ENCODE results near the gene MGRN1.
A peak's percentile ranks its signal among the peaks of the same experiment; 100 is the strongest.

Gene MGRN1

DNA sequence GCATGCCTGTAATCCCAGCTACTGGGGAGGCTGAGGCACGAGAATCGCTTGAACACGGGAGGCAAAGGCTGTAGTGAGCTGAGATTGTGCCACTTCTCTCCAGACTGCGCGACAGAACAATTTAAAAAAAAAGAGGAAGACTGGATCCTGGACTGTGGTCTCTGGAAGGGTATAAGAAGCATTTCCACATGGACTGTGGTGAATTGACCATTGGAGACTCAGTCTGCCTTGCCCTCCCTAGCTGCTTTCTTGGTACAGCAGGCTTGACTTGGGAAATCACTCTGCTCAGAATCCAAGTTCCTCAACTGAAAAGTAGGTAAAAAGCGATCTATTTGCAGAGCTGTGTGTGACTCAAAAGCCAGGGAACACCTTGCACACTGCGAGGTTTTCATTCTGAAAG, 1.0 kb upstream of the MGRN1 start:
- DNase-seq (ENCODE audit: low read depth in 2 of 3, low spot score in 1 of 3) = no peak

- peak; percentile 54 to 79 (median 57) for DNase-seq (ENCODE audit: low read depth in 2 of 3, low spot score in 1 of 3)
Observed at GRCh38 chr16:4624827-4625559, 367 bp downstream of the MGRN1 start.

GRCh38 chr16:4625560-4626159, 1.0 kb downstream of the MGRN1 start:
- no peak for DNase-seq (ENCODE audit: low read depth in 2 of 3, low spot score in 1 of 3)

DNA sequence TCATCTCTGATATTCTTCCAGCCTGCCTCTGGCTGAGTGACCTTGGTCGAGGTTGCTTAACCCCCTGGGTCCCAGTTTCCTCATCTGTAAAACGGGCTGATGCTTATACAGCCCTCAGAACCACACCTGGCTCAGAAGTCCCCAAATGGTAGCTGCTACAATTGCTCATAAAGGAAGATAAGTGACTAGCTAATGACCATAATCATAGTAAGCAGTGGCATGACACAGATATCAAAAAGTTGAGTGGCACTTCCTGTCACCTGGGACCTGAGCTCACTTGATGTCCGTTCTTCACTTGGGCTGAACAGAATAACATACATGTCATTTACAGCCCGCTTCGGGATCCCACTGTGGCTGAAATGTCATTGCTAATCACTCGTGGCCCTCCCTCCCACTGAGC, 1.8 kb downstream of the MGRN1 start:
- DNase-seq (ENCODE audit: low read depth in 2 of 3, low spot score in 1 of 3) = no peak

- no peak for DNase-seq (ENCODE audit: low read depth in 2 of 3, low spot score in 1 of 3)
Observed at GRCh38 chr16:4628283-4628682, 3.7 kb downstream of the MGRN1 start.

- DNase-seq (ENCODE audit: low read depth in 2 of 3, low spot score in 1 of 3) = no peak
Observed at GRCh38 chr16:4631444-4631843, 6.8 kb downstream of the MGRN1 start.

DNA sequence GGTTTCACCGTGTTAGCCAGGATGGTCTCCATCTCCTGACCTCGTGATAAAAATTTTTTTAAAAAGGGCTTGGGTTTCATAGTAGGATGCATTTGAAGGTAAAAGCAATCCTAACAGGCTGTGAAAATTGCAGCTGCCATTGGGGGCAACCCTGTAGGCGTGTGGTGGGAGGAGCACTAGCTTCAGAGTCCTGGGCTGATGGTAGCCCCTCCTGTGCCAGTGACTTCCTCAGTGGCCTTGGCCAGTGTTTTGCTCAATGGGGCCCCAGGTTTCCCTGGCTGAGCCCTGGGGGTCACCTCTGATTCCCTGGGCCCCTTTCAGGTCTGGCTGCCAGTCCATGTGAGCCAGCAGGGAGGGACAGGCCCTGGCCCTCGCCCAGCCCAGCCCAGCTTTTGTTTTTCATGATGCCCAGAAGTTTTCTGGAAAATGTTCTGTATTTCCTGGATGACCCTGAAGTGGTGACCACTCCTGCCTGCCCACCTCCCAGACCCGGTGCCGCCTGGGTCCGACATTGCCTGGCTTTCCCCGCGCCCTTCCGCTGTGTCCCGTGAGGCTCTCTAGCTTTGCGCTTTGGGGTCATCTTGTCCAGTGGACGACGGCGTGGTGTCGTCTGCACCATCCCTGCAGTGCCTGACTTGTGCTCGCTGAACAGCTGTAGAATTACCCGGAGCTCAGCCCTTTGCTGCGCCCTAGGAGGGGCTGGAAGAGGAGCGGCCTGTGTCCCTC, 9.4 kb downstream of the MGRN1 start:
- no peak for DNase-seq (ENCODE audit: low read depth in 2 of 3, low spot score in 1 of 3)

- DNase-seq (ENCODE audit: low read depth in 2 of 3, low spot score in 1 of 3) = no peak
Observed at GRCh38 chr16:4634768-4635167, 10.1 kb downstream of the MGRN1 start.

DNA sequence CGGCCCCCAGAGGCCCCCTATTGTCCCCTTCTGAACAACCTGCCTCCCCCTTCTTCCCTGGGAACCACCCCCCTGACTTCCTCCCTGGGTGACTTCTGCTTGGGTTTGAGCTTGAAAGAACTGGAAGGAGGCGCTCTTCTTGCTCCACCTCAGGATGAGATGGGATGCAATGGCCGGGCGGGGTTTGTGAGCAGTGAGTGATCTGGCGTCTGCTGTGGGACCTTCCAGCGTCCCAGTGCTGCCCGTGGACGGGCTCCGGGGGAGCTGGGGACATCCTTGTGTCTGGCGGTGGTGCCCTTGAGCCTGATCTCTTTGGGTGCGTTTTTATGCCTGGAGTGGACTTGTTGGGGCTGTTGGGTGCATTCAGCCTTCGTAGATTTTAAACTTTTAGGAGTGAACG, 11.6 kb downstream of the MGRN1 start:
- DNase-seq (ENCODE audit: low read depth in 2 of 3, low spot score in 1 of 3) = no peak

- DNase-seq (ENCODE audit: low read depth in 2 of 3, low spot score in 1 of 3) = no peak
Observed at GRCh38 chr16:4637501-4638166, 13.0 kb downstream of the MGRN1 start.

- no peak for DNase-seq (ENCODE audit: low read depth in 2 of 3, low spot score in 1 of 3)
Observed at GRCh38 chr16:4639899-4640509, 15.4 kb downstream of the MGRN1 start.

DNA sequence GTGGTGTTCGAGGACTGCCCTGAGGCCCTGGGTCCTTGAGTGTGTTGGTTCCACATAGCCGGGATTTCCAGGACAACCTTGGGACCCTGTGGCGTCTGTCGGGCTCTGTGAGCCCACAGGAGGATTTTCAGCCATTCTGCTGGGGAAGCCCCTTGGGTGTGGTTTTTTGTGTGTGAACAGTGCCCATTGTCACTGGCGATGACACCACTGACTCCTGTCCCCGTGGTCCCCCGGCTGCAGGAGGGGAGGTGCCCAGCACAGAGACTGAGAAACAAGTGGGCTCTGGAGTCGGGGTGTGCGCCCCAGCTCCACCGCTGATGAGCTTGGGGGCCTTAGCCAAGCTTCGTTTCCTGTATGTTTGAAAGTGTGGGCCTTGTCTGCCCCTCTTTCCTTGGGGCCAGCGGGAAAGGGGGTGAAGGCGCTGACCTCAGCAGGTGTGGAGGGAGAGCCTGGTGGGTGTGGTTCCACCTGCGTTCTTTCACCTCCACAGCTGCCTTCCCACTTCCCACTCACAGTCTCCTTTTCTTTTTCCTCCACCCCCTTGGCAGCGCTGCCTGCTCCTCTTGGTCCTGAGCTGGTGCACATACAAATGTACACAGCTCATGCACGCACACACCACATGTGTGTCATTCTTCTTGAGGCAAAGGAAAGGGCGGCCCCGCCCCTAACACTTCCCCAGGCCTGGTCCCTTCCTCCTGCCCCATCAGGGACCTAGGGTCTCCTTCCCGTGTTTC, 16.1 kb downstream of the MGRN1 start:
- DNase-seq (ENCODE audit: low read depth in 2 of 3, low spot score in 1 of 3) = no peak

DNA sequence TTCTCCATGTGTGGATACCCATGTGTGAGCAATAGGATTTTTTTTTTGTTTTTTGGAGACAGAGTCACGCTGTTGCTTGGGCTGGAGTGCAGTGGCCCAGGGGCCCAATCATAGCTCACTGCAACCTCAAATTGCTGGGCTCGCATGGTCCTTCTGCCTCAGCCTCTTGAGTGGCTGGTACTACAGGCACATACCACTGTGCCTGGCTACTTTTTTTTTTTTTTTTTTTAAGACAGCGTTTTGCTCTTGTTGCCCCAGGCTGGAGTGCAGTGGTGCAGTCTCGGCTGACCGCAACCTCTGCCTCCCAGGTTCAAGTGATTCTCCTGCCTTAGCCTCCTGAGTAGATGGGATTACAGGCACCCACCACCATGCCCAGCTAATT, 16.7 kb downstream of the MGRN1 start:
- no peak for DNase-seq (ENCODE audit: low read depth in 2 of 3, low spot score in 1 of 3)

DNA sequence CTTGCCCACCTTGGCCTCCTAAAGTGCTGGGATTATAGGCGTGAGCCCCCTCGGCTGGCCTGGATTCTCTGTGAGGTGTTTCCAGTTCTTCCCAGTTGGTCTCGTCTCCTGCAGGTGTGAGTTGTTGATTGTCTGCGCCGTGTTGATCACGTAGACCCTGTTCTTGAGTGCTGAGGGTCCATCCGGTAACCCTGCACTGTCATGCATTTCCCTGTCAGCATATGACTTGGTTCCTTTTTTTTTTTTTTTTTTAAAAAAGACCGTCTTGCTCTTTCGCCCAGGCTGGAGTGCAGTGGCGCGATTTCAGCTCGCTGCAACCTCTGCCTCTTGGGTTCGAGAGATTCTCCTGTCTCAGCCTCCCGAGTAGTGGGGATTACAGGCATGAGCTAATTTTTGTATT, 17.3 kb downstream of the MGRN1 start:
- DNase-seq (ENCODE audit: low read depth in 2 of 3, low spot score in 1 of 3) = no peak

DNA sequence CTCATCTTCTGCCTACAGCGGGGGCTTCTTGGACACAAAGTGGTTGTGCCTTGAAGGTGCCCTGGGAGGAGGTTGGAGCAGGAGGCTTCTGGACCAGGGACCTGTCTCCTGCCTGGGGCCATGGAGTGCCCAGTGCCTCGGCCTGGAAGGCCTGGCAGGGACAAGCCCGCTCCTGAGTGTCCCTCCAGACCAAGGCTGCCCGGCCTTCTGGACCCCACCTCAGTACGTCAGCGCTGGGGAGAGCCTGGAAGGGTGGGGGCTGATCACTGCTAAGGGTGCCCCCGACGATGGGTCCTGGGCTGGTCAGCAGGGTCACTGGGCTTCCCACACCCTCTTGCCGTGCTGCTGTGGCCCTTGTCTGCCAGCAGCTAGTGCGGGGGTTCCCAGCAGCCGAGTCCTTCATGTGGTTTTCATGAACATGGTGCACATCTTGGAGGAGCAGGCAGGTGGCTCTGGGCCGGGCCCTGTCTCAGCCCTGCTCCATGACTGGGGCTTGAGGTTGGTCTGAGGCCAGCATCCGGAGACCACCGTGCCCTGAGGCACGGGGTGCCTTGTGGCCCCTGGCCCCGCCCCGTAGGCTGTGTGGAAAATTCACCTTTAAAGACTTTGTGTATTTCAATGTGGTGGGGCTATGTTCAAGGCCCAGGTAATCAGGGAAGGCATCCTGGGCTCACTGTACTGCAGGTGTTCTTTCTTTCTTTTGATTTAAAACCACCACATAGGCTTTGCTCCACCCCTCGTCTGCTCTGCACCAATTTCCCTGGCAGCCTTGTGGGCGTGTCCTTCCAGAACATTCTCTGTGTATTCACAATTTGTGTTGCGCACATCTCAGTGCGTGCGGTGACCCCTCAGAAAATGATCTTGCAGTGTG, 22.4 kb downstream of the MGRN1 start:
- no peak for DNase-seq (ENCODE audit: low read depth in 2 of 3, low spot score in 1 of 3)

- DNase-seq (ENCODE audit: low read depth in 2 of 3, low spot score in 1 of 3) = no peak
Observed at GRCh38 chr16:4647644-4647980, 23.0 kb downstream of the MGRN1 start.

- no peak for DNase-seq (ENCODE audit: low read depth in 2 of 3, low spot score in 1 of 3)
Observed at GRCh38 chr16:4648917-4649316, 24.3 kb downstream of the MGRN1 start.

- DNase-seq (ENCODE audit: low read depth in 2 of 3, low spot score in 1 of 3) = no peak
Observed at GRCh38 chr16:4649744-4650442, 25.3 kb downstream of the MGRN1 start.

DNA sequence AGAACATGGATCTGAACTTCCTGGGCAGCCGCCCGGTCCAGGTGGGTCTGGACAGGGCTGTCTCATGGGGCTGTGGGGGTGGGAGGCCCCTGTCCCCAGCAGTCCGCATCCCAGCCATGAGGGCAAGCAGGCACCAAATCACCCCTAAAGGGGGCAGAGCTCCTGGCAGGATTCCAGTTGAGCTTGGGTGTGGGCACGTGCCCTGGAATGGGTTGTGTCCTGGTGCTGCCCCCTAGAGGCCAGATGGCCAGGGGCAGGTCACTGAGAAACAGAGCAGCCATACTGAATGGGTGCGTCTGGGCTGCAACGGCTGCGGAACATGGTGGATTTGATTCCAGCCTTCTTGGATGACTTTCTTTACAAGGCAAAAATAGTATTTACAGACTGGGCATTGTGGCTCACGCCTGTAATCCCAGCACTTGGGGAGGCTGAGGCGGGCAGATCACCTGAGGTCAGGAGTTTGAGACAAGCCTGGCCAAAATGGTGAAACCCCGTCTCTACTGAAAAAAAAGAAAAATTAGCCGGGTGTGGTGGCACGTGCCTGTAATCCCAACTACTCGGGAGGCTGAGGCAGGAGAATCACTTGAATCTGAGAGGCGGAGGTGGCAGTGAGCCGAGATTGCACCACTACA, 25.9 kb downstream of the MGRN1 start:
- DNase-seq (ENCODE audit: low read depth in 2 of 3, low spot score in 1 of 3) = peak; percentile 66 to 81 (median 74)
